Measurements from ENCODE around the gene TOB1. TPM values are rescaled to one million over a fixed set of nuclear protein-coding genes. Genes with fewer than 3 reads are reported as not detected.

TOB1 gene
- total and polyA plus RNA-seq, 2 of the 4 experiments (the other 2 are of a cell fraction) = 4.3 to 9.0 TPM

- ATAC-seq (ENCODE audit: low read depth) = no peak
Measured at GRCh38 chr17:50824429-50824828, 41.7 kb downstream of the TOB1 start.

More at GRCh38 chr17:50824429-50824828, 41.7 kb downstream of the TOB1 start:
- Histone ChIP-seq H3K27me3 (ENCODE audit: control insufficient read depth, insufficient read depth, low read length) (peaks cover 35% of the 10 kb centered on the region), H3K18ac (ENCODE audit: low read depth, low read length) (no peak overlapping the region), H3K79me1 (ENCODE audit: low read depth in 1 of 2, low read length in 2 of 2) (no peaks in the 10 kb centered on the region), H2BK5ac (ENCODE audit: low read depth, low read length, poor library complexity, severe bottlenecking) (no peak overlapping the region), H4K8ac (ENCODE audit: low read depth in 2 of 2, low read length in 2 of 2) (no peak overlapping the region), H3K4me3 (ENCODE audit: insufficient read depth, low read depth, low read length) (no peak overlapping the region), H2AK9ac (replicated peaks; ENCODE audit: low read depth, low read length, poor library complexity) (no peak overlapping the region), H2AFZ (replicated peaks; ENCODE audit: low read length, poor library complexity) (no peak overlapping the region), H3K9ac (ENCODE audit: low read depth, low read length) (no peak overlapping the region), H3K36me3 (ENCODE audit: control insufficient read depth, insufficient read depth, low read length) (no peaks in the 10 kb centered on the region), H4K91ac (ENCODE audit: insufficient read depth, low read depth, low read length) (no peak overlapping the region), H3K27ac (ENCODE audit: insufficient read depth, low read length) (no peak overlapping the region), H3K56ac (ENCODE audit: extremely low read depth, insufficient read depth, low read length) (no peak overlapping the region), H3K4me1 (ENCODE audit: control insufficient read depth, insufficient read depth, low read length) (no peaks in the 10 kb centered on the region), H2AK5ac (ENCODE audit: low read depth, low read length) (no peak overlapping the region), H2BK120ac (ENCODE audit: low read depth, low read length) (no peak overlapping the region), H3K4me2 (ENCODE audit: low read depth, low read length) (no peak overlapping the region), H3K14ac (replicated peaks; ENCODE audit: low read depth, low read length) (no peak overlapping the region), H4K20me1 (ENCODE audit: insufficient read depth, low read length) (no peaks in the 10 kb centered on the region), H3K4ac (ENCODE audit: low read depth, low read length) (no peak overlapping the region), H4K5ac (ENCODE audit: low read depth, low read length) (no peak overlapping the region), H2BK15ac (ENCODE audit: low read depth, low read length) (no peak overlapping the region), H2BK20ac (ENCODE audit: low read depth, low read length) (no peak overlapping the region), H3K23ac (ENCODE audit: low read depth, low read length) (no peak overlapping the region), H3K9me3 (ENCODE audit: control insufficient read depth, insufficient read depth, low read length) (peaks cover 4% of the 10 kb centered on the region), H3K9me1 (ENCODE audit: insufficient read depth, low read length) (no peaks in the 10 kb centered on the region)
- in situ Hi-C loops (cut with MboI; ENCODE audit: low sequenced_read_pairs) = no loop called here
- POLR2A ChIA-PET (ENCODE audit: unreplicated experiment) = no interaction called here
- intact Hi-C loops (cut with micrococcal nuclease) = no loop called here
- dilution Hi-C loops (cut with HindIII; ENCODE audit: low sequenced_read_pairs, unreplicated experiment) = no loop called here
- BruUV-seq (replicated peaks) = no TSS peak
- no CpG with 5 or more reads among the region's 2 CpGs for WGBS, 2 experiments (ENCODE audit: extremely low coverage in 2 of 2, insufficient read length in 1 of 2)
- no peak for TF ChIP-seq RFX5 (IDR thresholded peaks at IDR 0.05; ENCODE audit: low read depth, low read length)
- no peak for DNase-seq
- CTCF ChIA-PET = no interaction called here
